NOMO-1 treated with DMSO at 0.1 percent for 48 hours (cell line): Measurements from ENCODE around the gene CCDC88B.
A peak's percentile ranks its signal among the peaks of the same experiment; 100 is the strongest.
"Not testable (repeated sequence)": the region's sequence is repeated elsewhere in the genome, so short reads cannot be mapped to it uniquely, and the experiment has no call there.

Experiments
- DNase-seq: peaks from one replicate; lab custom pipeline; 2025; ENCODE audit not compliant: unreplicated experiment; lab: John Stamatoyannopoulos, UW

Gene CCDC88B

GRCh38 chr11:64304316-64305072 lies 35.5 kb upstream of the CCDC88B start:
- DNase-seq = peak; percentile 91

- DNase-seq = peak; percentile 100
Observed at GRCh38 chr11:64305075-64305690, 34.8 kb upstream of the CCDC88B start, which contains the start of gene ESRRA. Gene ESRRA, plus strand, starts transcription at chr11:64305524. Its CDS starts 1,656 bp downstream, at chr11:64307180.

- peak; percentile 78 for DNase-seq
Observed at GRCh38 chr11:64305691-64306562, 34.1 kb upstream of the CCDC88B start.

GRCh38 chr11:64306563-64306875 lies 33.5 kb upstream of the CCDC88B start:
- no peak for DNase-seq

GRCh38 chr11:64306876-64307622 lies 33.0 kb upstream of the CCDC88B start:
- DNase-seq = no peak

GRCh38 chr11:64307795-64308194 lies 32.2 kb upstream of the CCDC88B start:
- not testable (repeated sequence) for DNase-seq

- DNase-seq = no peak
Observed at GRCh38 chr11:64312947-64313346, 27.1 kb upstream of the CCDC88B start.

GRCh38 chr11:64313491-64314145 lies 26.4 kb upstream of the CCDC88B start:
- no peak for DNase-seq

- DNase-seq = no peak
Observed at GRCh38 chr11:64314146-64314804, 25.7 kb upstream of the CCDC88B start.

- no peak for DNase-seq
Observed at GRCh38 chr11:64314805-64315561, 25.0 kb upstream of the CCDC88B start.

- not testable (repeated sequence) for DNase-seq
Observed at GRCh38 chr11:64315667-64316526, 24.1 kb upstream of the CCDC88B start.

- DNase-seq = no peak
Observed at GRCh38 chr11:64316672-64317324, 23.2 kb upstream of the CCDC88B start.

- DNase-seq = peak; percentile 98
Observed at GRCh38 chr11:64317325-64317960, 22.6 kb upstream of the CCDC88B start, which contains the start of gene TRMT112. Gene TRMT112, minus strand, starts transcription at chr11:64317559. Its CDS starts 33 bp downstream, at chr11:64317526.

GRCh38 chr11:64317961-64318765 lies 21.8 kb upstream of the CCDC88B start, which contains the start of gene PRDX5:
Gene PRDX5, plus strand, starts transcription at chr11:64318121. Its CDS starts 95 bp downstream, at chr11:64318216.
- peak; percentile 98 for DNase-seq

- peak; percentile 56 for DNase-seq
Observed at GRCh38 chr11:64318766-64319761, 20.9 kb upstream of the CCDC88B start.
